ENCODE results near the gene COLEC11.

The COLEC11 gene

DNA sequence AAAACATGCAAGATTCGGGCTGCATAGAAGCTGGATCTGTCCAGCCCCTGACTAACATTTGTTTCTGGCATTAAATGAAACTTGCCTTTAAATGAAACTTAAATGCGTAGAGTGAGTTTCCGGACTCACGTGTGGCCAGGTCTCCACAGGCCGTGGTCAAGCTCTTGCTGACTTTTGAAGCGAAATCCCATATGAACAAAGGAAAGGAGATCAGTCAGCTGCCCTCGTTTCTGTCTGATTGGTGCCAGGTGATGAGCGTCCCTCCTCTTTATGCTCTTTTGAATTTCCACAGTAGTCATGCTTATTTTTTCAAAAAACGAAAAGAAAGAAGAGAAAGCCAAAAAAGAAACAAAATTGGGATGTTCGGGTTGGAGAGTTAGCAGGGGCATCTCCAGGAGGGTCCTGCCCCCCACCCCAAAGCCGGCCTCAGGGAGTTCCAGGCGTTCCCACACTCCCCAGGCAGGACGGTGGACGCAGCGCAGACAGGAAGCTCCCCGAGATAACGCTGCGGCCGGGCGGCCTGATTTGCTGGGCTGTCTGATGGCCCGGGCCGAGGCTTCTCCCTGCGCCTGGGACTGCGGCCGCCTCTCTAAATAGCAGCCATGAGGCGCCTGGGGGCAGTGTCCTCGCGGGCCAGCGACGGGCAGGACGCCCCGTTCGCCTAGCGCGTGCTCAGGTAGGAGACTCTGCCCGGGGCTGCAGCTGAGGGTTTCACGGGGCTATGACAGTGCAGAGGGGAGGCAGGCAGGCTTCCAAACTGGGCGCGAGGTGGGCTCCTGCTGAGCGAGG lies at the start of gene COLEC11:
Gene COLEC11, plus strand, starts transcription at position 620 of the 789 bp plus-strand sequence. CDS start 9,229 bp downstream, outside the sequence.
- no peak for DNase-seq (ENCODE audit: low spot score)
- TF ChIP-seq CTCF (IDR thresholded peaks at IDR 0.05; ENCODE audit: extremely low read depth, insufficient read depth, missing control alignments), result no peak
- in situ Hi-C loops (cut with MboI; ENCODE audit: low pct_unique_long_range_greater_than_20kb, low sequenced_read_pairs, unreplicated experiment), result no loop called here

DNA sequence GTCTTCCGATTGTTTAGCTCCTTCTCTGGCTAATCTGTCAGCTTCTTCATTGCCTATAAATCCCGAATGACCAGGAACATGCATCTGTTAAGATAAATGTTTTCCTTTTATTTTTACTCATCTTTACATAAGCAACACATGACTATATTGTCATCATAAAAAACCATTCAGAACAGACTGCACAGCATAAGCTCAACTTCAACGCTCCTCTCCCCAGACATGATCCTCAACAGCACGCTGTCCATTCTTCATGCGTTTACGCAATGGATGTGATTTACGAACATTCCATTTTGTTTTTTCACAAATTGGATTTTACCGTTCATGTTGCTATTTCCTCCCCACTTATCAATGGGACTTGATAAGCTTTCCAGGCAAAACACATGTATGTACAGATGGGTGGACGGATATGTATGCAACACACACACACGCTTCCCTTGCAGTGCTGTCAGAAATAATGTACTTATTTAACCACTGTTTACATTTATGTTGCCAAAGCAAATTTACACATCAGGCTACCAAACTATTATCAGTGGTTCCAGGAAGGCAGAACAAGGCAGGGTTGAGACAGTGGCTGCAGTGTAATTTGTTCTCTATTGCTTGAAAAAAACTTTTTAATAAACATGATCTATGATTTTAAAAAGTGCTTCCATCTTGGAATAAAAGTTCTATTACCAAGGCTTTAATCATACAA lies 49.0 kb upstream of the COLEC11 start:
- TF ChIP-seq CTCF (IDR thresholded peaks at IDR 0.05; ENCODE audit: extremely low read depth, insufficient read depth, missing control alignments), result no peak
- in situ Hi-C loops (cut with MboI; ENCODE audit: low pct_unique_long_range_greater_than_20kb, low sequenced_read_pairs, unreplicated experiment), result no loop called here
- DNase-seq (ENCODE audit: low spot score), result no peak

GRCh38 chr2:3547915-3548314 lies 47.0 kb upstream of the COLEC11 start:
- TF ChIP-seq CTCF (IDR thresholded peaks at IDR 0.05; ENCODE audit: extremely low read depth, insufficient read depth, missing control alignments), result no peak
- DNase-seq (ENCODE audit: low spot score), result no peak
- in situ Hi-C loops (cut with MboI; ENCODE audit: low pct_unique_long_range_greater_than_20kb, low sequenced_read_pairs, unreplicated experiment), result no loop called here

- in situ Hi-C loops (cut with MboI; ENCODE audit: low pct_unique_long_range_greater_than_20kb, low sequenced_read_pairs, unreplicated experiment), result no loop called here
- DNase-seq (ENCODE audit: low spot score), result no peak
- TF ChIP-seq CTCF (IDR thresholded peaks at IDR 0.05; ENCODE audit: extremely low read depth, insufficient read depth, missing control alignments), result no peak
These were observed 41.0 kb upstream of the COLEC11 start for GRCh38 chr2:3553946-3554345.

GRCh38 chr2:3557639-3558204 lies 37.2 kb upstream of the COLEC11 start:
- in situ Hi-C loops (cut with MboI; ENCODE audit: low pct_unique_long_range_greater_than_20kb, low sequenced_read_pairs, unreplicated experiment), result no loop called here
- TF ChIP-seq CTCF (IDR thresholded peaks at IDR 0.05; ENCODE audit: extremely low read depth, insufficient read depth, missing control alignments), result no peak
- DNase-seq (ENCODE audit: low spot score), result no peak

GRCh38 chr2:3558205-3559014 lies 36.5 kb upstream of the COLEC11 start, which contains the start of gene RNASEH1:
RNASEH1 (minus strand) TSS chr2:3558333; CDS start chr2:3558260, 73 bp downstream.
- no peak for TF ChIP-seq CTCF (IDR thresholded peaks at IDR 0.05; ENCODE audit: extremely low read depth, insufficient read depth, missing control alignments)
- in situ Hi-C loops (cut with MboI; ENCODE audit: low pct_unique_long_range_greater_than_20kb, low sequenced_read_pairs, unreplicated experiment), result no loop called here

More at GRCh38 chr2:3558205-3559014, 36.5 kb upstream of the COLEC11 start, which contains the start of gene RNASEH1:
- DNase-seq (ENCODE audit: low spot score), result peak; percentile 100

All from GM13977 (cell line).